Thyroid gland (tissue), 4 donors: ENCODE measurements around the gene ARMH4. TPM values are rescaled to one million over a fixed set of nuclear protein-coding genes. Genes with fewer than 3 reads are reported as not detected.

Experiments used
- DNase-seq, 2 donors: peaks; one replicate each; pipeline ENCODE4 v3.0.0-alpha.2; 2019
- H3K27ac ChIP-seq, 3 donors: fragments of 200-600 bp; sonication (generic); 1 replicate in 2 of 3; 2 replicates in 1 of 3; pipeline ENCODE4 v1.5.1; 2016 to 2019; ENCODE audit warnings: mild to moderate bottlenecking in 1 of 3, moderate library complexity in 1 of 3
- H3K27me3 ChIP-seq: fragments of 200-600 bp; sonication (generic); one replicate; pipeline ENCODE4 v1.5.1; 2019
- H3K36me3 ChIP-seq, 2 donors: fragments of 200-600 bp; sonication (generic); one replicate each; pipeline ENCODE4 v1.5.1; 2016 to 2019
- H3K4me1 ChIP-seq, 2 donors: fragments of 200-600 bp; sonication (generic); one replicate each; pipeline ENCODE4 v1.5.1; 2017 to 2019
- H3K4me3 ChIP-seq, 3 donors: fragments of 200-600 bp; sonication (generic); replicated peaks in 1 of 3; 1 replicate in 2 of 3; 2 replicates in 1 of 3; pipeline ENCODE4 v1.5.1; 2016; ENCODE audit warnings: mild to moderate bottlenecking in 1 of 3
- H3K9me3 ChIP-seq: fragments of 200-600 bp; sonication (generic); one replicate; pipeline ENCODE4 v1.5.1; 2017
- CTCF ChIP-seq, 6 experiments: fragments of 200-600 bp in 3 of 6; fragments of 450-650 bp in 3 of 6; sonication (generic) in 3 of 6; IDR thresholded peaks; one replicate each; pipeline ENCODE4 v1.5.1; 2016 to 2019; ENCODE audit warnings: antibody characterized with exemption in 6 of 6, mild to moderate bottlenecking in 2 of 6, inconsistent platforms in 1 of 6, moderate library complexity in 1 of 6
- POLR2A ChIP-seq, 2 donors: fragments of 450-650 bp; IDR thresholded peaks; one replicate each; pipeline ENCODE4 v1.6.1; 2017; ENCODE audit warnings: antibody characterized with exemption in 2 of 2, mild to moderate bottlenecking in 2 of 2, moderate library complexity in 1 of 2
- WGBS, 2 donors: methylation state at CpG; one replicate each; pipeline ENCODE4 v1.1.5; 2017; 5-methylcytosine and 5-hydroxymethylcytosine counted together
- intact Hi-C: fragments of 100-400 bp; cut with DNase I; formaldehyde crosslinking; loops from one replicate; pipeline ENCODE4 v1.15.1; 2023
- total RNA-seq, 4 donors: library from RNA; depleted of rRNA; stranded (reverse); fragments of >200 nt; gene quantifications; one replicate each; pipeline ENCODE4 v1.2.3, GENCODE V29; 2016

Gene ARMH4
- total RNA-seq, 4 donors from 2014 or later, result 4.2 to 7.5 (median 7.0) TPM

- WGBS, 2 donors, result 75 to 93% methylated on average over 5 of the region's 5 CpGs
- H3K4me1 ChIP-seq, result no peaks in the 10 kb centered on the region
- no peaks in the 10 kb centered on the region for H3K36me3 ChIP-seq
- intact Hi-C loops, result no loop called here
- H3K27me3 ChIP-seq, result no peaks in the 10 kb centered on the region
- no peak overlapping the region for H3K27ac ChIP-seq
- TF ChIP-seq CTCF (IDR thresholded peaks at IDR 0.05), result no peak
- no peak for TF ChIP-seq POLR2A (IDR thresholded peaks at IDR 0.05)
- no peak for DNase-seq
- no peak overlapping the region for H3K4me3 ChIP-seq
- no peaks in the 10 kb centered on the region for H3K9me3 ChIP-seq
Observed at GRCh38 chr14:58121530-58122186, 30.4 kb downstream of the ARMH4 start.

GRCh38 chr14:58119381-58119780 lies 32.6 kb downstream of the ARMH4 start:
- intact Hi-C loops, result no loop called here
- no peak for DNase-seq
- Histone ChIP-seq H3K4me3 (no peak overlapping the region), H3K36me3 (no peaks in the 10 kb centered on the region), H3K4me1 (no peaks in the 10 kb centered on the region), H3K27ac (no peak overlapping the region), H3K9me3 (no peaks in the 10 kb centered on the region), H3K27me3 (no peaks in the 10 kb centered on the region)
- no peak for TF ChIP-seq POLR2A (IDR thresholded peaks at IDR 0.05)
- no peak for TF ChIP-seq CTCF (IDR thresholded peaks at IDR 0.05)
- 82% methylated on average over 3 of the region's 3 CpGs for WGBS, 2 donors

GRCh38 chr14:58118097-58118815 lies 33.8 kb downstream of the ARMH4 start:
- intact Hi-C loops, result no loop called here
- Histone ChIP-seq H3K27ac (no peak overlapping the region), H3K27me3 (no peaks in the 10 kb centered on the region), H3K36me3 (no peaks in the 10 kb centered on the region), H3K4me3 (no peak overlapping the region), H3K9me3 (no peaks in the 10 kb centered on the region), H3K4me1 (no peaks in the 10 kb centered on the region)
- no peak for TF ChIP-seq POLR2A (IDR thresholded peaks at IDR 0.05)
- TF ChIP-seq CTCF (IDR thresholded peaks at IDR 0.05), result no peak
- no peak for DNase-seq
- WGBS, 2 donors, result 79 to 85% methylated on average over 5 of the region's 5 CpGs

- WGBS, 2 donors, result 65 to 70% methylated on average over 3 of the region's 3 CpGs
- TF ChIP-seq CTCF (IDR thresholded peaks at IDR 0.05) (no peak), POLR2A (IDR thresholded peaks at IDR 0.05) (no peak)
- Histone ChIP-seq H3K4me1 (no peaks in the 10 kb centered on the region), H3K9me3 (no peaks in the 10 kb centered on the region), H3K27me3 (no peaks in the 10 kb centered on the region), H3K36me3 (no peaks in the 10 kb centered on the region), H3K4me3 (no peak overlapping the region), H3K27ac (no peak overlapping the region)
- intact Hi-C loops, result loop anchor here (5.0 kb wide), 1 partner anchor 58 kb away; no protein-coding TSS in a partner anchor
- no peak for DNase-seq
Observed at GRCh38 chr14:58109744-58110143, 42.3 kb downstream of the ARMH4 start.

- no peak overlapping the region for H3K27ac ChIP-seq
- H3K36me3 ChIP-seq, result no peaks in the 10 kb centered on the region
- no peaks in the 10 kb centered on the region for H3K27me3 ChIP-seq
- intact Hi-C loops, result no loop called here
- no peak for TF ChIP-seq CTCF (IDR thresholded peaks at IDR 0.05)
- H3K4me3 ChIP-seq, result no peak overlapping the region
- WGBS, 2 donors, result 94 to 96% methylated on average over 1 of the region's 1 CpG
- H3K4me1 ChIP-seq, result no peaks in the 10 kb centered on the region
- H3K9me3 ChIP-seq, result no peaks in the 10 kb centered on the region
- DNase-seq, result no peak
Observed at GRCh38 chr14:58108717-58109116, 43.3 kb downstream of the ARMH4 start.
